Liver (tissue), 9 donors: ENCODE data around the gene CLIC1. TPM values are rescaled to one million over a fixed set of nuclear protein-coding genes. Genes with fewer than 3 reads are reported as not detected.
"Not testable (repeated sequence)": the region's sequence is repeated elsewhere in the genome, so short reads cannot be mapped to it uniquely, and the experiment has no call there.

Experiments used
- DNase-seq: peaks from one replicate; pipeline ENCODE4 v3.0.0-alpha.2; 2017; ENCODE audit warnings: low spot score
- H3K27ac ChIP-seq, 2 donors: one replicate each; pipeline ENCODE4 v1.7.0; 2013; ENCODE audit warnings: inconsistent platforms in 2 of 2, low read length in 2 of 2, control low read depth in 1 of 2, low read depth in 1 of 2, mild to moderate bottlenecking in 1 of 2
- H3K27me3 ChIP-seq, 4 donors: one replicate each; pipeline versions ENCODE4 v1.6.1 to v1.7.0; 2013; ENCODE audit warnings: low read length in 3 of 4, inconsistent platforms in 1 of 4, mild to moderate bottlenecking in 1 of 4, moderate library complexity in 1 of 4; ENCODE audit not compliant: control insufficient read depth in 4 of 4, insufficient read depth in 4 of 4
- H3K36me3 ChIP-seq, 4 donors: one replicate each; pipeline versions ENCODE4 v1.6.1 to v1.7.0; 2013; ENCODE audit warnings: low read length in 3 of 4, mild to moderate bottlenecking in 3 of 4, low read depth in 1 of 4, moderate library complexity in 1 of 4; ENCODE audit not compliant: control insufficient read depth in 4 of 4, insufficient read depth in 3 of 4
- H3K4me1 ChIP-seq, 4 donors: one replicate each; pipeline versions ENCODE4 v1.6.1 to v1.7.0; 2013; ENCODE audit warnings: low read length in 3 of 4, mild to moderate bottlenecking in 3 of 4, moderate library complexity in 1 of 4; ENCODE audit not compliant: control insufficient read depth in 4 of 4, insufficient read depth in 4 of 4
- H3K4me3 ChIP-seq, 3 donors: one replicate each; pipeline versions ENCODE4 v1.6.1 to v1.7.0; 2013; ENCODE audit warnings: low read length in 3 of 3, control low read depth in 1 of 3, low read depth in 1 of 3, mild to moderate bottlenecking in 1 of 3
- H3K9ac ChIP-seq, 2 donors: one replicate each; pipeline ENCODE4 v1.7.0; 2013; ENCODE audit warnings: low read length in 2 of 2, mild to moderate bottlenecking in 2 of 2, moderate library complexity in 2 of 2, control low read depth in 1 of 2, low read depth in 1 of 2
- H3K9me3 ChIP-seq, 4 donors: one replicate each; pipeline versions ENCODE4 v1.6.1 to v1.7.0; 2013; ENCODE audit warnings: low read length in 3 of 4; ENCODE audit not compliant: control insufficient read depth in 4 of 4
- FOXA1 ChIP-seq: IDR thresholded peaks from 2 replicates; pipeline ENCODE4 v1.6.1; 2016; ENCODE audit warnings: antibody characterized with exemption
- FOXA2 ChIP-seq: IDR thresholded peaks from 2 replicates; pipeline ENCODE4 v1.6.1; 2016; ENCODE audit warnings: antibody characterized with exemption
- GABPA ChIP-seq, 2 donors: IDR thresholded peaks in 1 of 2; conservative IDR thresholded peaks in 1 of 2; 2 replicates each; pipeline ENCODE4 v1.6.1; 2016; ENCODE audit warnings: antibody characterized with exemption in 2 of 2, mild to moderate bottlenecking in 1 of 2, moderate library complexity in 1 of 2
- MAX ChIP-seq: IDR thresholded peaks from 2 replicates; pipeline ENCODE4 v1.6.1; 2016; ENCODE audit warnings: antibody characterized with exemption
- NR2F2 ChIP-seq: IDR thresholded peaks from 2 replicates; pipeline ENCODE4 v1.6.1; 2016; ENCODE audit warnings: antibody characterized with exemption
- RAD21 ChIP-seq, 2 donors: IDR thresholded peaks; 2 replicates each; pipeline ENCODE4 v1.6.1; 2016; ENCODE audit warnings: antibody characterized with exemption in 2 of 2, mild to moderate bottlenecking in 2 of 2
- RXRA ChIP-seq, 2 donors: IDR thresholded peaks; 2 replicates each; pipeline ENCODE4 v1.6.1; 2017 to 2018; ENCODE audit warnings: antibody characterized with exemption in 2 of 2, mild to moderate bottlenecking in 1 of 2
- SP1 ChIP-seq: IDR thresholded peaks from 2 replicates; pipeline ENCODE4 v1.6.1; 2018; ENCODE audit warnings: antibody characterized with exemption, mild to moderate bottlenecking
- YY1 ChIP-seq: IDR thresholded peaks from 2 replicates; pipeline ENCODE4 v1.6.1; 2016; ENCODE audit warnings: antibody characterized with exemption, mild to moderate bottlenecking
- WGBS: extraction: QIAGEN DNeasy Blood & Tissue Kit; methylation state at CpG from one replicate; pipeline ENCODE4 v1.1.7; 2013; 5-methylcytosine and 5-hydroxymethylcytosine counted together
- polyA plus RNA-seq, 2 donors: library from polyadenylated mRNA; stranded (reverse) in 1 of 2; unstranded in 1 of 2; fragments of 200-250 nt in 1 of 2; fragments of >200 nt in 1 of 2; fragmentation: Nextera tagmentation in 1 of 2; extraction: Ambion mirVana in 1 of 2; gene quantifications; one replicate each; pipeline versions ENCODE4 v1.2.1 to v1.2.3, GENCODE V29; 2013 to 2015
- total RNA-seq, 2 donors: library from RNA; depleted of rRNA; stranded (reverse); fragments of >200 nt; gene quantifications; one replicate each; pipeline ENCODE4 v1.2.3, GENCODE V29; 2014
- TF ChIP-seq, protein P1 (sequence below): fragments of 150-350 bp; IDR thresholded peaks from 2 replicates; pipeline ENCODE4 v1.5.1; 2017; ENCODE audit warnings: improper control_type of control experiment, low read depth, low read length; ENCODE audit not compliant: missing input control
- donor health status: healthy.
- donor health status: healthy.
- donor health status: healthy.
- donor health status: healthy.
- donor health status: healthy.

The CLIC1 gene
- total and polyA plus RNA-seq, 4 donors: 56.5 to 124 (median 64.5) TPM

DNA sequence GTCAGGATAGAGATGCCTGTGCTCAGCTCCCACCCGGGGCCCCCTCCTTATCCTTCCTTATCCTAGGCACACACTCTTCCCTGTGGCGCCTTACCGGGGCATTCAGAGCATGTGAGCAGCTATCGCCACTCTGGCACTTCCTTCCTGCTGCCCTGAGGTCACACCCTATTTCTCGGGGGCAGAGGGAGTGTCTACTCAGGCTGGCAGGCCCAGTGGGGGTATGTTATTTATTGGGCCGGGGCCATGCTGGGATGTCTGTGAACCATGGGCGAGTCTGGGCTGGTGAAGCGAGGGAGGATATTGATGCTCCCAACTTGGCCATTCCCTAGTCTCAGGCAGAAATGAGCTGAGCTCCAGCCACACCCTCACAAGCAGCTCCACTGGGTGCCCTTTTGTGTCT lies 25.1 kb downstream of the CLIC1 start:
- no peak overlapping the region for H3K27ac ChIP-seq
- H3K9me3 ChIP-seq: no peaks in the 10 kb centered on the region
- no peaks in the 10 kb centered on the region for H3K4me1 ChIP-seq
- H3K4me3 ChIP-seq: no peak overlapping the region
- no peak for TF ChIP-seq NR2F2
- TF ChIP-seq GABPA (IDR thresholded peaks at IDR 0.05 in 1 of 2, conservative IDR thresholded peaks at IDR 0.05 in 1 of 2): no peak
- TF ChIP-seq, protein P1, sequence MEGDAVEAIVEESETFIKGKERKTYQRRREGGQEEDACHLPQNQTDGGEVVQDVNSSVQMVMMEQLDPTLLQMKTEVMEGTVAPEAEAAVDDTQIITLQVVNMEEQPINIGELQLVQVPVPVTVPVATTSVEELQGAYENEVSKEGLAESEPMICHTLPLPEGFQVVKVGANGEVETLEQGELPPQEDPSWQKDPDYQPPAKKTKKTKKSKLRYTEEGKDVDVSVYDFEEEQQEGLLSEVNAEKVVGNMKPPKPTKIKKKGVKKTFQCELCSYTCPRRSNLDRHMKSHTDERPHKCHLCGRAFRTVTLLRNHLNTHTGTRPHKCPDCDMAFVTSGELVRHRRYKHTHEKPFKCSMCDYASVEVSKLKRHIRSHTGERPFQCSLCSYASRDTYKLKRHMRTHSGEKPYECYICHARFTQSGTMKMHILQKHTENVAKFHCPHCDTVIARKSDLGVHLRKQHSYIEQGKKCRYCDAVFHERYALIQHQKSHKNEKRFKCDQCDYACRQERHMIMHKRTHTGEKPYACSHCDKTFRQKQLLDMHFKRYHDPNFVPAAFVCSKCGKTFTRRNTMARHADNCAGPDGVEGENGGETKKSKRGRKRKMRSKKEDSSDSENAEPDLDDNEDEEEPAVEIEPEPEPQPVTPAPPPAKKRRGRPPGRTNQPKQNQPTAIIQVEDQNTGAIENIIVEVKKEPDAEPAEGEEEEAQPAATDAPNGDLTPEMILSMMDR: no peak
- TF ChIP-seq SP1: no peak
- TF ChIP-seq RXRA (IDR thresholded peaks at IDR 0.05): no peak
- no peak for TF ChIP-seq MAX
- no peak for TF ChIP-seq RAD21 (IDR thresholded peaks at IDR 0.05)
- no peak for TF ChIP-seq FOXA1
- WGBS: 65% methylated on average over 8 of the region's 8 CpGs
- DNase-seq: no peak
- no peaks in the 10 kb centered on the region for H3K36me3 ChIP-seq
- no peaks in the 10 kb centered on the region for H3K27me3 ChIP-seq
- H3K9ac ChIP-seq: no peak overlapping the region

DNA sequence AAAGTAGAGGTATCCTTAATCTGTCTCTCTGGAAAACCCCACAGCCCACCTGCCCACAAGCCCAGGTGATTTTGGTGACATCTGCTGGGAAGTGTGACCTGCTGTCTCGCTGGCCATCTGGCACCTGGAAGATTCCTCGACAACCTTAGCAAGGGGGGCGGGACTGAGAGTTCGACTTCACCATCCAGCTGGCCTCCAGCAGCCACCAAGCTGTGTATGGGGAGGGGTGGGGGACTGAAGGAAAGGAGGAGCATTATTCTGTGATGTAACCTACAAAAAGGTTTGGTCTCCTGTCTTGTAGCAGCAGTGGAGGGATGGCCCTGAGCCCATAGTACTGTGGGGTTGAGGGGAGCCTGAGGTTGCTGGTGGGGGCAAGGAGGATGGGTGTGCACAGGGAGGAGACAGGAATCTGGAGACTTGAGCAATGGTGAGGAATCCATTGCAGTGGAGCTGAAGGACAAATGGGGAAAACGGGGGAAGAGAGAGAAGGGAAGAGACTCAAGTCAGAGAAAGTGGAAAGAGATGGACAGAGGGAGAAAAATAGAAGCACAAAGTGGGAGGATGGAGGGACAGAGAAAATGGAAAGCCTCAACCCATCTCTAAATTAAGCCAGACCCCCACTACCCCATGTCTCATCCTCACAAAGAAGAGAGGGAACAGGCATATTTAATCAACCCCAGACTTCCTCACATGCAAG lies 25.7 kb downstream of the CLIC1 start:
- WGBS: 66% methylated on average over 5 of the region's 5 CpGs
- Histone ChIP-seq H3K27me3 (no peaks in the 10 kb centered on the region), H3K4me3 (no peak overlapping the region), H3K4me1 (no peaks in the 10 kb centered on the region), H3K36me3 (no peaks in the 10 kb centered on the region), H3K9me3 (no peaks in the 10 kb centered on the region), H3K9ac (no peak overlapping the region), H3K27ac (no peak overlapping the region)
- DNase-seq: no peak
- no peak for TF ChIP-seq GABPA (IDR thresholded peaks at IDR 0.05 in 1 of 2, conservative IDR thresholded peaks at IDR 0.05 in 1 of 2)

DNA sequence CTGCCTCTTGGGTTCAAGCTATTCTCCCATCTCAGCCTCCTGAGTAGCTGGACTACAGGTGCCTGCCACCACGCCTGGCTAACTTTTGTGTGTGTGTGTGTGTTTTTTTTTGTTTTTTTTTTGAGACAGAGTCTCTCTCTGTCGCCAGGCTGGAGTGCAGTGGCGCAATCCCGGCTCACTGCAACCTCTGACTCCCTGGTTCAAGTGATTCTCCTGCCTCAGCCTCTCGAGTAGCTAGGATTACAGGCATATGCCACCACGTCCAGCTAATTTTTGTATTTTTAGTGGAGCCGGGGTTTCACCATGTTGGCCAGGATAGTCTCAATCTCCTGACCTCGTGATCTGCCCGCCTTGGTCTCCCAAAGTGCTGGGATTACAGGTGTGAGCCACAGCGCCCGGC lies 27.2 kb downstream of the CLIC1 start:
- H3K27me3 ChIP-seq, H3K27ac ChIP-seq, H3K36me3 ChIP-seq, DNase-seq, H3K4me1 ChIP-seq, H3K4me3 ChIP-seq, H3K9me3 ChIP-seq, H3K9ac ChIP-seq: not testable (repeated sequence)
- 84% methylated on average over 11 of the region's 11 CpGs for WGBS

DNA sequence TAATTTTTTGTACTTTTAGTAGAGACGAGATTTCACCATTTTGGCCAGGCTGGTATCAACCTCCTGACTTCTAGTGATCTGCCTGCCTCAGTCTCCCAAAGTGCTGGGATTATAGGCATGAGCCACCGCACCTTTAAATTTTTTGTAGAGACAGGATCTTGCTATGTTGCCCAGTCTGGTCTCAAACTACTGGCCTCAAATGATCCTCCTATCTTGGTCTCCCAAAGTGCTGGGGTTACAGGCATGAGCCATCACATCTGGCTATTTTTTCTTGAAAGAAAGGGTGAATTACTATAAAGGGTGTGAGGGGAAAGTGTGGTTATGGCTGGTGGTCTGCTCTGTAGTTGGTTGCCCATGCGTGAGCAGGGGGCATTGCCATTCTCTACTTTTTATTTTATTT lies 28.1 kb downstream of the CLIC1 start:
- H3K9me3 ChIP-seq: no peaks in the 10 kb centered on the region

More for the DNA sequence above, 28.1 kb downstream of the CLIC1 start:
- Histone ChIP-seq H3K9ac (no peak overlapping the region), H3K27ac (no peak overlapping the region), H3K36me3 (no peaks in the 10 kb centered on the region), H3K4me1 (no peaks in the 10 kb centered on the region), H3K4me3 (no peak overlapping the region), H3K27me3 (no peaks in the 10 kb centered on the region)
- 96% methylated on average over 3 of the region's 3 CpGs for WGBS
- no peak for DNase-seq
- TF ChIP-seq MAX: no peak
- TF ChIP-seq FOXA2: no peak
- TF ChIP-seq YY1: no peak
